Measurements from ENCODE around the gene CAPN5.
A peak's percentile ranks its signal among the peaks of the same experiment; 100 is the strongest.

The CAPN5 gene

DNA sequence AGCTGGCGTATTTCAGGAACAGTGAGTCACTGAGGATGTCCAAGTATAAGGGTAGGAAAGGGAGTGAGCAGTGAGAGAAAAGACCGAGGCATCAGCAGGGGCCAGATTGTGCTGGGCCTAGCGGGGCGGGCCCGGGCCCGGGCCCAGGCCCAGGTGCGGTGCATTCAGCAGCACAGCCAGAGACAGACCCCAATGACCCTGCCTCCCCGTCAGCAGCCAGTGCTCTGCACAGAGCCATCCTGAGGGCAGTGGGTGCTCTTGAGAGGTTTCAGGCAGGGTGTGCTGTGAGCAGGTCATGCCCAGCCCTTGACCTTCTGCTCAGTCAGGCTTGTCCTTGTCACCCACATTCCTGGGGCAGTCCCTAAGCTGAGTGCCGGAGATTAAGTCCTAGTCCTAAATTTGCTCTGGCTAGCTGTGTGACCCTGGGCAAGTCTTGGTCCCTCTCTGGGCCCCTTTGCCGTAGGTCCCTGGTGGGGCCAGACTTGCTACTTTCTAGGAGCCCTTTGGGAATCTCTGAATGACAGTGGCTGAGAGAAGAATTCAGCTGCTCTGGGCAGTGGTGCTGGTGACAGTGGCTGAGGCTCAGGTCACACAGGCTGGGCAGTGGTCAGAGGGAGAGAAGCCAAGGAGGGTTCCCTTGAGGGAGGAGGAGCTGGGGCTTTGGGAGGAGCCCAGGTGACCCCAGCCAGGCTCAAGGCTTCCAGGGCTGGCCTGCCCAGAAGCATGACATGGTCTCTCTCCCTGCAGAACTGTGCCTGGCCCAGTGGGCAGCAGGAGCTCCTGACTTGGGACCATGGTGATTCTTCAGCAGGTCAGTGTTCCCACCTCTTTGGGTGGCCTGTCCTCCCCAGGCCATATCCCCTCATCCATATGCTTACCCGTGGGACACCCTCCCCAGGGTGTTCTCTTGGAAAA, 63.3 kb downstream of the CAPN5 start:
- no peak for DNase-seq

DNA sequence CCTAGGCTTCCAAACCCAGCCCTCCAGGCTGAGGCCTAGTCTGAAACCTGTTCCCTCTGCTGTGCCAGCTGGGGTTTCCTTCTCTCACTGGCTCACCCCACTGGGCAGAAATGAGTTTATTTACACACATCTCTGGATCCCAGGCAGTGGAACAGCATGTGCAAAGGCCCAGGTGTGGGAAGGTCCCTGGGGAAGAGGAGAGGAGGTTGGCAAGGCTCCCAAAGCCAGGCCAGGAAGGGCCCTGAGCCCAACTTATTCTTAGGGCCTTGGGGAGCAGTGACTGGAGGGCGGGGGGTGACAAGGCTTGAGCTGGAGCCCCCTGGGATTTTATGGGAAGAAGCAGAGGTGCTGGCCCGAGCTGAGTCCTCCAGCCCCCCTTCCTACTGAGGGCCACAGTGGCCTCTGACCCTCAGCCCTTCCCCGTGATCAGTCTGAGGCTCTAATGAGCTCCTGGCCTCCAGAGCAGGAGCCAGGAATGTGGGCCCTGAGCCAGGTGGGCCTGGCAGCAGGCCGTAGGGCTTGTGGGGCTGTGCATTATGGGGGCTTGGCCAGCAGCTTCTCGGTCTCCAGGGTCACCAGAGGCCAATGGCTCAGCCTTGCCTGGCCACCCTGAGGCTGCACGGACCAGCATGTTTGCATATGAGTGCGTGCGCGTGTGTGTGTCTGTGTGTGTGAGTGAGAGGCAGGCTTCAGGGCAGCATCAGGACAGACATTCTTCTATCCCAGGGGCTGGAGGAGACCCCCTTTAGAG, 64.2 kb downstream of the CAPN5 start:
- DNase-seq: peak in 20 of 51 donors; percentile 8 to 59 (median 24)

DNA sequence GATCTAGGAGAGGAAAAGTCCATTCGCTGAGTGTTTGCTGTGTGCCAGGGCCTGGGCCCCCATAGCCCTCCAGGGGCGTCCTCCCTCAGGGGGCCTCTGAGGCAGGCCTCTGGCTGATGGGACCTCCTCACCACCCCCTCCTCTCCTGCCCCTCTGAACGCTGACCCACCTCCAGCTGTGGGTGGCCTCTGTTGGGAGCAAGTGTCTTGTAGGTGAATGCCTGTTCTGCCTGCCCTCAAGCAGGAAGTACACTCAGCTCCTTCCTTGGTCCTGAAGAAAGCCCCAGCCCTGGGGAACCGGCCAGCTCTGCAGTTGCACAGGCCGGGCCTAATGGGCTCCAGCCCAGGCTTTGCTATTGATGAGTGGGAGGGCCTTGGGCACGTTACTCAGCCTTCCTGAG, 64.8 kb downstream of the CAPN5 start:
- DNase-seq: no peak

DNA sequence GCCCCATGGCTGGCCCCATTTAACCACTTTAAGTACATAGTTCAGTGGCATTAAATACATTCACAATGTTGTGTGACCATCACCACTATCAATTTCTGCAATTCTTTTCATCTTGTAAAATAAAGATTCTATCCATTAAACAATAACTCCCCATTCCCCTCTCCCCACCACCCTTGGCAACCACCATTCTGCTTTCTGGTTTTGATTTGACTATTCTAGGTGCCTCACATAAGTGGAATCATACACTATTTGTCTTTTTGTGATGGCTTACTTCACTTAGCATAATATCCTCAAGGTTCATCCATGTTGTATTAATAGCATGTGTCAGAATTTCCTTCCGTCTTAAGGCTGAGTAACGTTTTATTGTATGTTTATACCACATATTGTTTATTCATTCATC, 68.3 kb downstream of the CAPN5 start:
- no peak for DNase-seq

DNA sequence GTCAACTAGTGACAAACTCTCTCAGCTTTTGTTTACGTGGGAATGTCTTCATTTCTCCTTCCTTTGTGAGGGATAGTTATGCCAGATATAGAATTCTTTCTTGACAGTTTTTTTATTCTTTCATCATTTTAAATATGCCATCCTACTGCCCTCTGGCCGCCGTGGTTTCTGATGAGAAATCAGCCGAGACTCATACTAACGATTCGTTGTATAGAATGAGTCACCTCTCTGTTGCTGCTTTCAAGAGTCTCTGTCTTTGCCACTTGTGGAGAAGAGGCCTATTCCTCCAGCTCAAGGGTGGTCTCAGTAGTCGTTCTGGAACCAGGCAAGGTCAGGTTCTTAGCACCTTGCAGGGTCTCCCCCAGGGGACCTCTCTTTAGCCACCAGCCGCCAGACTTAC, 69.3 kb downstream of the CAPN5 start:
- no peak for DNase-seq

DNA sequence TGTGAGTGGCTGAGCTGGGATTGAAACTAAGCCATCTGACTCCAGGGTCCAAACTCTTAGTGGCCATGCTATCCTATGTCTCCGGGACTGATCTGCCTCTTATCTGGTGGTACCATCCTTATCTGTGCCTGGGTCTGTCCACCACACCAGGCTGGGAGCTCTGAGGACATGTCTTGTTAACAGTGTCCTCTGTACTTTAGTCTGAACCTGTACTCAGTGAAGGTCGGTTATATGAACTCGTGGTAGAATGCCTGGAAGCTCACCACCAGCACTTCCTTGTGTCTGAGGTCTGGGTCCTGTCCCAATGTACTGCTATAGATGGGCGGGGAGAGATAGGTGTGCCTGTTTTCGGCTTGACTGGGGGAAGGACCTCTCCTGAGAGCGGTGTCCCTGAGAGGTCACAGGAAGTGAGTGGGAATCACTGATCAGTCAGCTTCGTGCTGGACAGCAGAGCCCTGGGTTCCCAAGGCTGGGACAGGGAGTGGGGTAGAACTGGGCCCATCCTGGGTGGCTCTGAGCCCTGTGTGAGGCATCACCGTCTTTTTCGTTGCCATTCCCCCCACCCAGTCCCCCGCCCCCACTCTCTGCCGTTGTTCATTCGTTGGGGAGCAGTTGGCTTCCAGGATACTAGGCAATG, 70.1 kb downstream of the CAPN5 start:
- no peak for DNase-seq

DNA sequence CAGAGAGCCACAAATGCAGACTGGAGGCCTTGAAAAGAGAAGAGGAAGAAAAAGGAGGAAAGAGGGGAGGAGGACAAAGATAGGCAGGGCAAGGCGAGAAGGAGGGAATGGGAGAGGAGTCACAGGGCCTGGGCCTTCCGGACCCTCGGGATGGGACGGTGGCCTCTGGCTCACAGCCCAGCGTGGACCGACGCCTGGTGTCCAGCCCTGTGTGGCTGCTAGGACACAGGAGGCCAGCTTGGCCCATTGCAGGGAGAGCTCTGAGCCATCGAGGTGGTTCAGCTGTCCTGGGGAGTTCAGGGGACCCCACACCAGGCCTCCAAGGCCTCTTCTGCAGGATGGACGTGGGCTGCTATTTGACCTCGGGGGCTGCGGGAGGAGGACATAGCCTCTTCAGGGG, 70.7 kb downstream of the CAPN5 start:
- no peak for DNase-seq

DNA sequence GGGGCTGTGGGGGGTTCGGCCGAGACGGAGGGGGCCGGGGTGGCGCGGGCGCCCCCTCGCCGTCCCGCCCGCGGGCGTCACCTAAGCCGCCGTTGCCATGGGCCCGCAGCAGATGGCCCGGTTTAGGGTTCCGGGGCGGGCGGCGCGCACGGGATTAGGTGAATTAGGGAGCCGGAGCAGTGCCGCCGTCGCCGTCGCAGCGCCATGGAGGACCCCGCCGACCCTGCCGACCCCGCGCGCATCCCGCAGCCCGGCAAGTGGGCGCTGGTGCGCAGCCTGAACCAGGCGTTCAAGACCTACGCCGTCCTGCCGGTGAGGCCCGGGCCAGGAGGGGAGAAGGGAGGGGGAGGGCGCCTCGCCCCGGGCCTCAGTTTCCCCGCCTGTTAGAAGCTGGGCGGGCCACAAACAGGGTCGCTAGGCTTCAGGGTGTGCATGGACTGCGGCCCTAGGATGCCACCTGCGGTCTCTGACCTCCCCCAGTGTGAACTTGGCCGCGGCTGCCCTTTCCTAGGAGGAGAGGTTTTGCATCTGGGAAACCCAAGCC, 71.4 kb downstream of the CAPN5 start:
- DNase-seq: no peak

DNA sequence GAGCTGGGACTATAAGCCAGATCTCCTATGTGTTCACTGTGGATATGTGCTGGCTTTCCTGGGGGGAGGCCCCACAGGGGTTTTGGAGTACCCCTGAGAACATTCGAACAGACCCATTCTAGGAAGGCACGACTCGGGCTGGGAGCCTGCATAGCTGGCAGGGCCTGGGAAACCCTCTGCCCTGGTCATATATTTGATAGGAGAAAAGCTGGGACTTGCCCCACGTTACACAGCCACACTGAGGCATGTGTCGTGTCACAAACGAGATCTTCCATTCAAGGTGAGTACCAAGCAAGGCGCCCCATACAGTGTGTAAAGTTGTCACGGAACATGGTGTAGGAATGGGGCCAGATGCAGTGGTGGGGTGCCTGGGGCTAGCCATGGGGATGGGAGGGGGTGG, 72.4 kb downstream of the CAPN5 start:
- no peak for DNase-seq

DNA sequence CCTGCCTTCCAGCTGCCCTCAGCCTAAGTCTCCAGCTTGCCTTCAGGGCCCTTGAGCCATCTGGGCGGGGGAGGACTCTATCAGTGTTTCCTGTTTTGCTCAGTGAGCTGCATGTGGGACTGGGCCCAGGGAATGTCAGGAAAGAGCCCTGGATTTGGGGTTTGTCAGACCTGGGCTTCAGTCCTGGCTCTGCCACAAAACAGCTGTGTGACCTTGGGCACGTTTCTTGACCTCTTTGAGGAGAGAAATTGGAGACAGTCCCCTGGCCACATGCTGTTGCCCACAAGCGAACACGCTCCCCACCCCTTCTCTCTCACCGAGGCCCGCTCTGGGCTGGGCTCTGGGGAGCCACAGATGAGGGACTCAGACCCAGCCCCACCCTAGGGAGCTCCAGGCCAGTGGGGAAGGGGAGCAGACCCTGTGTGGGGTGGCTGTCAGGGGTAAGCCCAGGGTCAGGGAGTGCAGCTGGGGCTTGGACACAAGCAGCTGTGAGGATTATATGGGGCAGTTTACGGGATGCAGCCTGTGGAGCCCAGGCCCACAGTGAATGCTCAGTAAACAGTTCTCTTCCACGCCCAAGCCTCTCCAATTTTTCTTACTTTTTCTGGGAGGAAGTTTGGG, 73.6 kb downstream of the CAPN5 start:
- DNase-seq: no peak

DNA sequence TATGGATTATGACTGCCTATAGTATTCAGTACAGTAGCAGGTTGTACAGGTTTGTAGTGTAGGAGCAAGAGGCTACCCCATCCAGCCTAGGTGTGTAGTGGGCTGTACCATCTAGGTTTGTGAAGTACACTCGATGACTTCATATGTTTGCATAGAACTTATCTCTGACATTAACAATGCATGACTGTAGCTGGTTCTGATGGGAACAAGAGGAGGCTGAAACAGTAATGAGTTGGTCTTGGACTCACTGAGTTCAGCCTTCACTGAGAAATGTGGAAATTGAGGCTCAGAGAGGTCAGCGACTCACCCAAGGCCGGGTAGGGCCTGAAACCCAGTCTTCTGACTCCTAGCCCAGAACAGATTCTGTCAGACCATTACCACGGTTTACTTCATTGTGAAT, 74.3 kb downstream of the CAPN5 start:
- no peak for DNase-seq

DNA sequence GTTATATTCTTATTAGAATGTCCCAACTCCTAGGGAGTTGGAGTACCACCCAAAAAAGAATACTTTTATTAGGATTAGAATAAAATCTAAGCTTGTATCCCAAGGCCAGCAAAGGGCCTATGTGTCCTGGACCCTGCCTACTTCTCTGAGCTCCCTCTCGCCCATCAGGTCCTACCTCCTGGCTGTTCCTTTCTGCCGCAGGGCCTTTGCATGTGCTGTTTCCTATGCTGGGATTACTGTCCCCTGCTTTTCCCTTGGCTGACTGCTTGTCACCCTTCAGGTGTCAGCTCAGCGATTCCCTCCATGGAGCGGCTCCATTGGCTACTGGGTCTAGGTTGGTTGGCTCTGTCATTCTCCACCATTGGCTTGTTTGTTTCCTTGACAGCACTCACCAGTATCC, 74.7 kb downstream of the CAPN5 start:
- no peak for DNase-seq

DNA sequence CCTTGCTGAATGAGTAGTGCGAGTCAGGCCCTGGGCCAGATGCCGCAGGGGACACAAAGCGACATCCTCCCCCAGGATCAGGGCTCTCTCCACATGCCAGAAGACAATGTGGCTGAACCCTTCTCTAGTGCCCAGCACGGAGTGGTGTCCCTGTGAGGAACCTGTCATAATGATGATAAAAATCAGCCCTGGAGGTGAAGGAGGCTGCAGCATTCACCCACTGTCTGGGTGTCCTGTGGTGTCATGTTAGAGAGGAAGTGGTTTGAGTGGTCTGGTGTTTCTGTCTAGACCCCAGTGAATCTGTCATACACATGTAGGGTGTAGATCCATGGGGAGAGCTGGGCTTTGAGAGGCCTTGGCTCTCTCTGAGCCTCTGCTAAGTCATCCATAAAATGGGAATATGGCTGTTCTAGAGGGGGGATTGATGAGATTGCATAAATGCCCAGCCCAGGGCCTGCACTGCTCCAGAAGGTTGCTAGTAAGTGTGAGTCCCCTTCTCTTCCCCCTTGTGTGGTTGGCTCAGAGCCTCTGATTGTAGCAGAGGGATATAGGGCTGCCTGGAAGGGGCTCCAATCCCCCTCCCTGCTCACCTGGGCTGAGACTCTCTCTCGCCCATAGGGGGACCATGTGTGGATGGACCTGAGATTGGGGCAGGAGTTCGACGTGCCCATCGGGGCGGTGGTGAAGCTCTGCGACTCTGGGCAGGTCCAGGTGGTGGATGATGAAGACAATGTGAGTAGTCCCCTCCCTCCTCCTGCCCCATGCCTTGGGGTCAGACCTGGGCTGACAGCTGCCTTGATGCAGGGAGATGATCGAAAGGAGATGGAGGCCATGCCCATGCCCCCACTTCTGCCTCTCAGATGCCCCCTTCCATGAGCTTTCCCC, 75.6 kb downstream of the CAPN5 start:
- no peak for DNase-seq

DNA sequence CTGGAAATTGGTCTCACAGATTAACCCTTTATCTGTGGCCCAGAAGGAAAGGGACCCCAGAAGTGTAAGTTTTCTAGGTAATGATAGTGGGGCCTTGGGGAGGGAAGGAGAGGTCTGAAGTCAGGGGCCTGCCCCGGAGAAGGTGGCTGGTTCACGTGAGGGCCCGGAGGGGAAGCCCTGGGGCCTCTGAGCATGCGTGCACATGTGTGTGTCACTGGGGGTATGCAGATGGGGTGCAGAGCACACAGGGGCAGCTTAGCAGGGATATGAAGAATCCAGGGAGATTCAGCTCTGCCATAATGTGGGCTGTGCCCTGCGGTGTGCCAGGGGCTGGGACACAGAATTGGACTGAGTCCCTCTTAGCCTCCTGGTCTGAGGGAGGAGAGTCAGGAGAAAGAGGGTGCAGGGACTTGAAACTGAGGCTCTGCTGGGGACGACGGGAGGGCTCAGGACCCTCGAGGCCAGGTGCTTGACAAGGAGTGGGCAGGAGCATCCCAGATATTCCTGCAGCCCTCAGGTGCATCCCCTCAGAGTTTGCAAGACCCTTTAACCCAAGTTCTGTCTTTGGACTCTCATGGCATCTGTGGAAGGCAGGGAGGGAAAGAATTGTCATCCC, 76.7 kb downstream of the CAPN5 start:
- no peak for DNase-seq

DNA sequence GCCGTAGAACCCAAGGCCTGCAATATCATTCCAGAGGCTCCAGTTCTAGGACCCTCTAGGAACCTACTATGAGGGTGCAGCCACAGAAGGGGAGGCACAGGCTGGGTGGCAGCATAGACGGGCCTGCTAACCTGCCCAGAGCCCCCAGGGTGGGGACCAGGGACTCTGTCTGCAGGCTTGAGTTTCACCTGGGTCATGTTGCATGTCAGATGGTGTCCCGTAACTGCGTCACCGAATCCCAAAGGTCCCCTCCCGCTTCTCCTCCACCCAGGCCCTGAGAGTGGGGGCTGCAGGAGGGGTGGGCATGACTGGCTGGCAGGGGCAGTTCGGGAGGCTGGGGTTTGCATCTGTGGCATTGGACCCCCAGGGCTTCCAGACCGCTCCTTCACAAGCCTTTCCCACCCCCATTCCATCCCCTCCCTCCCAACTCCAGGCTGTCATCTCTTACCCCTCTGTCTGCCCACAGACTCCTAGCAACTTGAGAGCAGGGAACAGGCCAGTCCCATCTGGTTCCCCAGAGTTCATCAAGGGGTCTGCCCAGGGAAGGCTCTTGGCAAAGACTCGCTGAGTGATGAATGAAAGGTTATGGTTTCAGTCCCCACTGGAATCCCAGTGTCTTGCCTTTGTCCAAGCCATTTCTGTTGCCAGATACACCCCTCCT, 77.6 kb downstream of the CAPN5 start:
- DNase-seq: no peak

DNA sequence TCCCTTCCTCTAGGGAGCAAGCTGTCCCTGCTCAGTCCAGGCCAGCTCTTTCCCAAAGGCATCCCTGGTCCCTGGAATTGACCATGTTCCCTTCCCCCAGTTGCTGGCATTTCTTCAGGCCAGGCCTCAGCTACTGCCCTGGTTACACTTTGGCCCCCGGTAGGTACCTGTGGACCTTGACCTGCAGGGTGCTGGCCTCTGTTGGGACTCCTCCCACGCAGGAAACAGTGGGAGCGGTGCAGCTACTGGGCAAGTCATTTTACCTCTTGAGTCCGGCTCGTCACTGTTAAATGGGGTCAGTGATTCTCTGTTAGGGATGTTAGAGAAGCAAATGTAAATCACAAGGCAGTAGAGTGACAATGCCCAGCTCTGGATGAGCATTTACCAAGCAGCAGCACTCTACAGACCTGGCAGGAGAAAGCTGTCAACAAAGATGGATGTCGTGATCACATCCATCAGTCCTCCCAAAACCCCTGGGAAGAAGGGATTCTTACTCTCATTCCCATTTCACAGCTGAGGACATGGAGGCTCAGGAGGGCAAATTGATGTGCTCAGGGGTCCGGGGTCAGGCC, 78.2 kb downstream of the CAPN5 start:
- no peak for DNase-seq

DNA sequence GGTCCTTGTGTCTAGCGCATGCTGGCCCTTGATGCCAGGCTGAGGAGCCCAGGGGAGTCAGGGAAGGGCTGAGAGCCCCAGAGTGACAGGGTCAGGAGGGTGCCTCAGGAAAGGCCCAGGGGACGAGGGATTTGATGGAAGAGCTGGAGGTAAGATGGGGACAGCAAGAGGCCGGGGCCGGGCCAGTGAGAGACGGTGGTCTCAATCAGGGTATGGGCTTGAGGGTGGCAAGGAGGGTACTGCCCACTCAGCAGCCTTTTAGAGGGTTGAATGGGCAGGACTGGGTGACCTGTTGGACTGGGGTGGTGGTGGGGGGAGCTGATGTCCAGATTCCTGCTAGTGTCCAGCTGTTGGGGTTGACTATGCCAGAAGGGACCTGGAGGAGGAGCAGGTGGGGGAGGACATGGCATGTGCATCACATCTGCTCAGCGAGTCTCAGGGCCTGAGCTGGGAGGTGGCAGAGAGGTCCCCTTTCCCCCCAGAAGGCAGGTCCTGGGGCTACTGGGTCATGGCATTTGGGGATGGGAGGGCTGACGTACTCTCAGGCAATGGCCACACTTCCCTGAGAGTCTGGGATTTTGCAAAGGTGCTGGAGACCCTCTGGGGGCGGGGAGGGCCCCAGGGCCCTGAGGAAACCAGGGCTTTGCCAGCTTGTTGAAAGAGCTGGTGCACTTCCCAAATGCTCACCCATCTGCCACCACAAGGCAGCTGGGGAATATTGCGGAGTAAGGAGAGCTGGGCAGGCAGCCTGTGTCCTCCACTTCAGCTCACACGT, 79.7 kb downstream of the CAPN5 start:
- DNase-seq: no peak

DNA sequence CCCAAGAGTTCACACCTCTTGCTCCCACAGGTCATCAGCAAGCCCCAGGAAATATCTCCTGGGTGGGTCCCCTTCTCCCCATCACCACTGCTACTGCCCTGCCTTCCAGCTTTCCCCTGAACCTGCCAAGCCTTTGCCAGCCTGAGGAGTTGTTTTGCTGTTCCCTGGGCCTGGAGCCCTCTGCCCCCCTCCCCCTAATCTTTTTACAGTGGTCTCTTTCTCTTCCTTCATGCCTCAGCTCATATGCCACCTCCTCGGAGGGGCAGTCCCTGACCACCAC, 80.2 kb downstream of the CAPN5 start:
- DNase-seq: no peak

All from hypothalamus (tissue), 51 donors.